K562 (cell line): ENCODE data around the gene ANKRD44. TPM values are rescaled to one million over a fixed set of nuclear protein-coding genes. Genes with fewer than 3 reads are reported as not detected.

Experiments
- ATAC-seq: fragments of 200-7000 bp; cut with Tn5 transposase; 3 replicates; pipeline ENCODE4 v1.9.1; 2020; ENCODE audit warnings: moderate library complexity
- BruUV-seq: library from RNA; stranded (reverse); fragments of 400-500 nt; replicated peaks from 2 replicates; lab custom pipeline; 2021; lab: Mats Ljungman, UMichigan
- CTCF ChIA-PET: fragments of 300-600 bp; formaldehyde crosslinking; extraction: SDS; loops from one replicate; lab custom pipeline; 2021; ENCODE audit warnings: low intra/inter-chr PET ratio; lab: Yijun Ruan, JAX
- POLR2A ChIA-PET: fragments of 300-600, 350-650 bp; sonication (Branson Sonifier 250); formaldehyde crosslinking; extraction: SDS; loops from one replicate; lab custom pipeline; 2021; ENCODE audit warnings: antibody characterized with exemption, inconsistent platforms; lab: Yijun Ruan, JAX
- DNase-seq, 4 experiments: peaks; one replicate each; pipeline versions ENCODE4 v3.0.0 to v3.0.0-alpha.2; 2011 to 2018; ENCODE audit warnings: low spot score in 3 of 4, mixed read lengths in 3 of 4; ENCODE audit errors: extremely low read depth in 1 of 4
- FAIRE-seq: peaks from 2 replicates; lab custom pipeline; 2011; peaks lifted over from hg19 to GRCh38; lab: Jason Lieb, UNC
- H2AFZ ChIP-seq: 2 replicates; pipeline ENCODE4 v1.6.0; 2011; ENCODE audit warnings: low read depth, low read length, control low read depth, inconsistent platforms
- H3K27ac ChIP-seq: fragments of 200-600 bp; 3 replicates; pipeline ENCODE4 v1.8.0; 2011; ENCODE audit warnings: low read depth, mild to moderate bottlenecking, control low read depth, inconsistent platforms, low read length, moderate library complexity, mixed read lengths; ENCODE audit errors: extremely low read depth
- H3K27me3 ChIP-seq, 2 experiments: fragments of 300-600 bp in 1 of 2; 2 replicates in 1 of 2; 3 replicates in 1 of 2; pipeline versions ENCODE4 v1.6.0 to v1.8.0; 2011; ENCODE audit warnings: inconsistent platforms in 2 of 2, low read length in 2 of 2, mild to moderate bottlenecking in 1 of 2, mixed read lengths in 1 of 2, moderate library complexity in 1 of 2; ENCODE audit not compliant: control insufficient read depth in 2 of 2, insufficient read depth in 2 of 2
- H3K36me3 ChIP-seq: fragments of 300-600 bp; 3 replicates; pipeline ENCODE4 v1.8.0; 2011; ENCODE audit warnings: mild to moderate bottlenecking, low read length, inconsistent platforms; ENCODE audit not compliant: control insufficient read depth, insufficient read depth
- H3K4me1 ChIP-seq, 2 experiments: fragments of 200-600 bp in 1 of 2; replicated peaks in 1 of 2; 2 replicates in 1 of 2; 3 replicates in 1 of 2; pipeline versions ENCODE4 v1.5.1 to v1.8.0; 2011; ENCODE audit warnings: inconsistent platforms in 2 of 2, low read length in 2 of 2, mild to moderate bottlenecking in 1 of 2, mixed read lengths in 1 of 2, moderate library complexity in 1 of 2; ENCODE audit not compliant: control insufficient read depth in 2 of 2, insufficient read depth in 2 of 2
- H3K4me2 ChIP-seq: 2 replicates; pipeline ENCODE4 v1.6.1; 2011; ENCODE audit warnings: low read length, control low read depth, inconsistent platforms, mixed read lengths; ENCODE audit not compliant: insufficient read depth
- H3K4me3 ChIP-seq: fragments of 200-600 bp; sonication (generic), shearing (Covaris generic); 2 replicates; pipeline ENCODE4 v1.5.1; 2016; ENCODE audit warnings: control low read depth, inconsistent platforms
- H3K79me2 ChIP-seq: fragments of 200-600 bp; 3 replicates; pipeline ENCODE4 v1.8.0; 2011; ENCODE audit warnings: low read length, inconsistent platforms; ENCODE audit not compliant: control insufficient read depth, insufficient read depth
- H3K9ac ChIP-seq, 2 experiments: 2 replicates each; pipeline versions ENCODE4 v1.6.0 to v1.6.1; 2011; ENCODE audit warnings: low read depth in 2 of 2, low read length in 2 of 2, control low read depth in 1 of 2, inconsistent platforms in 1 of 2, mild to moderate bottlenecking in 1 of 2, mixed read lengths in 1 of 2; ENCODE audit not compliant: insufficient read depth in 1 of 2
- H3K9me1 ChIP-seq: one replicate; pipeline ENCODE4 v1.6.0; 2011; ENCODE audit warnings: inconsistent platforms, mild to moderate bottlenecking, low read length, moderate library complexity; ENCODE audit not compliant: control insufficient read depth, insufficient read depth
- H3K9me3 ChIP-seq: replicated peaks from 2 replicates; pipeline ENCODE4 v1.5.1; 2011; ENCODE audit warnings: low read depth, low read length, inconsistent platforms; ENCODE audit not compliant: control insufficient read depth, insufficient read depth
- H4K20me1 ChIP-seq: replicated peaks from 2 replicates; pipeline ENCODE4 v1.6.1; 2011; ENCODE audit warnings: low read length, inconsistent platforms, mixed read lengths; ENCODE audit not compliant: control insufficient read depth, insufficient read depth
- HNRNPLL ChIP-seq: fragments of 200-400 bp; formaldehyde crosslinking; IDR thresholded peaks from 2 replicates; pipeline ENCODE4 v1.6.1; 2017; ENCODE audit warnings: low read length, low read depth, mild to moderate bottlenecking; ENCODE audit not compliant: poor library complexity, severe bottlenecking
- PTBP1 ChIP-seq: fragments of 200-400 bp; formaldehyde crosslinking; IDR thresholded peaks from 2 replicates; pipeline ENCODE4 v1.6.1; 2017; ENCODE audit warnings: low read depth, low read length
- TAF15 ChIP-seq: fragments of 200-400 bp; formaldehyde crosslinking; IDR thresholded peaks from 2 replicates; pipeline ENCODE4 v1.6.1; 2017; ENCODE audit warnings: mild to moderate bottlenecking, low read depth, low read length, moderate library complexity
- ZNF778 ChIP-seq: fragments of 450-650 bp; formaldehyde crosslinking; IDR thresholded peaks from 2 replicates; pipeline ENCODE4 v1.4.0; 2020; ENCODE audit warnings: mild to moderate bottlenecking, moderate library complexity
- WGBS: fragments of 100-300 bp; shearing (Covaris generic); methylation state at CpG from one replicate; pipeline ENCODE4 v1.1.6; 2016; ENCODE audit warnings: low coverage, mixed read lengths; ENCODE audit not compliant: insufficient coverage; ENCODE audit errors: missing lambda C conversion rate; 5-methylcytosine and 5-hydroxymethylcytosine counted together
- in situ Hi-C: fragments of 300-500 bp; cut with MboI; formaldehyde crosslinking; loops from 4 replicates; pipeline ENCODE4 v1.15.0; 2018; ENCODE audit warnings: inconsistent platforms, mixed read lengths
- intact Hi-C: fragments of 100-400 bp; cut with micrococcal nuclease; formaldehyde crosslinking; loops from 2 replicates; pipeline ENCODE4 v1.14.2; 2022
- polyA plus RNA-seq, 8 experiments: library from polyadenylated mRNA; depleted of rRNA in 4 of 8; stranded (reverse) in 5 of 8; unstranded in 3 of 8; fragments of >200 nt; fragmentation: Nextera tagmentation in 2 of 8; fragmentation: Illumina TruSeq in 1 of 8; extraction: Ambion mirVana in 2 of 8; extraction: Trizol in 1 of 8; gene quantifications; 2 replicates each; pipeline versions ENCODE4 v1.2.1 to v1.2.3, GENCODE V29; 2011 to 2014; ENCODE audit warnings: inconsistent platforms in 1 of 8, missing spikeins in 1 of 8
- total RNA-seq, 7 experiments: library from RNA; depleted of rRNA in 6 of 7; stranded (reverse); fragments of >200 nt in 6 of 7; fragmentation: Illumina TruSeq in 2 of 7; extraction: Trizol in 2 of 7; gene quantifications; 2 replicates each; pipeline versions ENCODE4 v1.2.1 to v1.2.3, GENCODE V29; 2011 to 2021; ENCODE audit warnings: low replicate concordance in 1 of 7
- TF ChIP-seq, protein P1 (sequence below): fragments of 450-650 bp; IDR thresholded peaks from 2 replicates; pipeline ENCODE4 v1.7.0; 2016; ENCODE audit warnings: borderline replicate concordance
- TF ChIP-seq, protein P2 (sequence below): fragments of 250-450 bp; sonication (Bioruptor Pico); IDR thresholded peaks from 2 replicates; pipeline ENCODE4 v1.5.0; 2020; ENCODE audit warnings: mild to moderate bottlenecking
- TF ChIP-seq, protein P3 (sequence below): sonication (generic); formaldehyde crosslinking; IDR thresholded peaks from 2 replicates; pipeline ENCODE4 v1.8.0; 2022; ENCODE audit warnings: mild to moderate bottlenecking, missing genetic modification reagents
- TF ChIP-seq, protein P4 (sequence below): fragments of 250-450 bp; sonication (Bioruptor Pico); IDR thresholded peaks from 2 replicates; pipeline ENCODE4 v1.5.0; 2020; ENCODE audit warnings: mild to moderate bottlenecking, borderline replicate concordance

ANKRD44 gene
- total and polyA plus RNA-seq, 9 of the 15 experiments (the other 6 are each of a cell fraction or from before 2014, with no cell fraction given) = 0.03 to 0.64 (median 0.07) TPM; not detected in 3

DNA sequence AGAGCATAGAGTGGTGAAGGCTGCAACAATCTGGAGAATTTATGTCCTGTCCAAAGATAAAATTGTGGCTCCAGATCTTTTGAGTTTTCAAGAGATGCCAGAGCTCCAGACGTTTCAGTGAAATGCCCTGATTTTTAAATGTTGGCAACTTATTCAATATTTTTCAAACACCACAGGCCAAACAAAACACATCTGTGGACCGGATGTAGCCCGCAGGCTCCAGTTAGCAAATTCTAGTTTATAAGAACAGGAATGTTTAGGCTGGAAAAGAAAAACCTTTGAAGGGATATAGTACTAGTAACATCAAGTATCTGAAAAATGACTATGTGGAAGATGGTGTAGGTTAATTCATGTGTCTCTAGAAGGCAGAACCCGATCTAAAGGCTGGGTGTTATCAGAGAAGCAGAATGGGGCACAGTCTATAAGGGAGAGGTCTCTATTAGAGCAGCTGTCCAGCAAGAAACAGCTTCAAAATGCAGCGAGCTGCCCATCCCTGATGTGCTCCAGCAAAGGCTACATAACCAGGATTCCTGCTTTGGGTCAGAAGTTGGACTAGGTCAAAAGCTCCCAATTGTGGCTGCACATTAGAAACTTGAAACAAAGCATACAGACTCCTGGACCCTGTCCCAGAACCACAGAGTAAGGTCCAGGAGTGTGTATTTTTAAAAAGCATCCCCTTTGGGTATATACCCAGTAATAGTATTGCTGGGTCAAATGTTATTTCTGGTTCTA, 105.9 kb downstream of the ANKRD44 start (continued):
- TF ChIP-seq TAF15 (no peak), PTBP1 (no peak)
- TF ChIP-seq, protein P1, sequence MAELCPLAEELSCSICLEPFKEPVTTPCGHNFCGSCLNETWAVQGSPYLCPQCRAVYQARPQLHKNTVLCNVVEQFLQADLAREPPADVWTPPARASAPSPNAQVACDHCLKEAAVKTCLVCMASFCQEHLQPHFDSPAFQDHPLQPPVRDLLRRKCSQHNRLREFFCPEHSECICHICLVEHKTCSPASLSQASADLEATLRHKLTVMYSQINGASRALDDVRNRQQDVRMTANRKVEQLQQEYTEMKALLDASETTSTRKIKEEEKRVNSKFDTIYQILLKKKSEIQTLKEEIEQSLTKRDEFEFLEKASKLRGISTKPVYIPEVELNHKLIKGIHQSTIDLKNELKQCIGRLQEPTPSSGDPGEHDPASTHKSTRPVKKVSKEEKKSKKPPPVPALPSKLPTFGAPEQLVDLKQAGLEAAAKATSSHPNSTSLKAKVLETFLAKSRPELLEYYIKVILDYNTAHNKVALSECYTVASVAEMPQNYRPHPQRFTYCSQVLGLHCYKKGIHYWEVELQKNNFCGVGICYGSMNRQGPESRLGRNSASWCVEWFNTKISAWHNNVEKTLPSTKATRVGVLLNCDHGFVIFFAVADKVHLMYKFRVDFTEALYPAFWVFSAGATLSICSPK = no peak
- TF ChIP-seq, protein P2, sequence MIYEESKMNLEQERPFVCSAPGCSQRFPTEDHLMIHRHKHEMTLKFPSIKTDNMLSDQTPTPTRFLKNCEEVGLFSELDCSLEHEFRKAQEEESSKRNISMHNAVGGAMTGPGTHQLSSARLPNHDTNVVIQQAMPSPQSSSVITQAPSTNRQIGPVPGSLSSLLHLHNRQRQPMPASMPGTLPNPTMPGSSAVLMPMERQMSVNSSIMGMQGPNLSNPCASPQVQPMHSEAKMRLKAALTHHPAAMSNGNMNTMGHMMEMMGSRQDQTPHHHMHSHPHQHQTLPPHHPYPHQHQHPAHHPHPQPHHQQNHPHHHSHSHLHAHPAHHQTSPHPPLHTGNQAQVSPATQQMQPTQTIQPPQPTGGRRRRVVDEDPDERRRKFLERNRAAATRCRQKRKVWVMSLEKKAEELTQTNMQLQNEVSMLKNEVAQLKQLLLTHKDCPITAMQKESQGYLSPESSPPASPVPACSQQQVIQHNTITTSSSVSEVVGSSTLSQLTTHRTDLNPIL (CRISPR knock-in tag) = no peak

DNA sequence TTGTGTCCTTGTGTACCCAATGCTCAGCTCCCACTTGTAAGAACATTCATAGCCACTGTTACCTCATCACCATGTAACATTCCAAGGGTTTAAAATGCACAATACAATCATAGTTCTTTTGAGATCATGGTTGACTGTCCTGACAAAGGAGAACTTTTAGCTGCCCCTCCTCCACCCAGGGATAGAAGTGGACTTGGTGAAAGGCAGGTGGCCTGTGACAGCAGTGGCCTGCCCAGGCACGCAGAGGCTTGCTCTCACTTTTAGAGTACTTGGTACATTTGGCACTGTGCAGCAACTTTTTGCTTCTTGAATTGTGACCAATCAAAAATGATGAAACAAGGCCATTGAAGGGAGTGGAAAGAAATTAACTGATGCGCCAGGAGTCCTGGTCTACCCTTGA, 108.7 kb downstream of the ANKRD44 start:
- 0% methylated on average over 2 of the region's 2 CpGs for WGBS
- Histone ChIP-seq H3K9me3 (no peaks in the 10 kb centered on the region), H2AFZ (no peak overlapping the region), H3K4me1 (no peaks in the 10 kb centered on the region), H3K4me2 (no peak overlapping the region), H3K36me3 (no peaks in the 10 kb centered on the region), H3K27me3 (peaks cover 0 to 10% of the 10 kb centered on the region in 2 experiments; a peak in 2 of 5 replicates), H3K9me1 (no peaks in the 10 kb centered on the region), H4K20me1 (no peaks in the 10 kb centered on the region), H3K27ac (no peak overlapping the region), H3K79me2 (no peaks in the 10 kb centered on the region), H3K4me3 (no peak overlapping the region), H3K9ac (no peak overlapping the region)
- intact Hi-C loops = no loop called here
- ChIA-PET CTCF (no interaction called here), POLR2A (no interaction called here)
- FAIRE-seq (no peak), ATAC-seq (no peak), DNase-seq (no peak)
- BruUV-seq = no TSS peak
- in situ Hi-C loops = no loop called here
- TF ChIP-seq, protein P3, sequence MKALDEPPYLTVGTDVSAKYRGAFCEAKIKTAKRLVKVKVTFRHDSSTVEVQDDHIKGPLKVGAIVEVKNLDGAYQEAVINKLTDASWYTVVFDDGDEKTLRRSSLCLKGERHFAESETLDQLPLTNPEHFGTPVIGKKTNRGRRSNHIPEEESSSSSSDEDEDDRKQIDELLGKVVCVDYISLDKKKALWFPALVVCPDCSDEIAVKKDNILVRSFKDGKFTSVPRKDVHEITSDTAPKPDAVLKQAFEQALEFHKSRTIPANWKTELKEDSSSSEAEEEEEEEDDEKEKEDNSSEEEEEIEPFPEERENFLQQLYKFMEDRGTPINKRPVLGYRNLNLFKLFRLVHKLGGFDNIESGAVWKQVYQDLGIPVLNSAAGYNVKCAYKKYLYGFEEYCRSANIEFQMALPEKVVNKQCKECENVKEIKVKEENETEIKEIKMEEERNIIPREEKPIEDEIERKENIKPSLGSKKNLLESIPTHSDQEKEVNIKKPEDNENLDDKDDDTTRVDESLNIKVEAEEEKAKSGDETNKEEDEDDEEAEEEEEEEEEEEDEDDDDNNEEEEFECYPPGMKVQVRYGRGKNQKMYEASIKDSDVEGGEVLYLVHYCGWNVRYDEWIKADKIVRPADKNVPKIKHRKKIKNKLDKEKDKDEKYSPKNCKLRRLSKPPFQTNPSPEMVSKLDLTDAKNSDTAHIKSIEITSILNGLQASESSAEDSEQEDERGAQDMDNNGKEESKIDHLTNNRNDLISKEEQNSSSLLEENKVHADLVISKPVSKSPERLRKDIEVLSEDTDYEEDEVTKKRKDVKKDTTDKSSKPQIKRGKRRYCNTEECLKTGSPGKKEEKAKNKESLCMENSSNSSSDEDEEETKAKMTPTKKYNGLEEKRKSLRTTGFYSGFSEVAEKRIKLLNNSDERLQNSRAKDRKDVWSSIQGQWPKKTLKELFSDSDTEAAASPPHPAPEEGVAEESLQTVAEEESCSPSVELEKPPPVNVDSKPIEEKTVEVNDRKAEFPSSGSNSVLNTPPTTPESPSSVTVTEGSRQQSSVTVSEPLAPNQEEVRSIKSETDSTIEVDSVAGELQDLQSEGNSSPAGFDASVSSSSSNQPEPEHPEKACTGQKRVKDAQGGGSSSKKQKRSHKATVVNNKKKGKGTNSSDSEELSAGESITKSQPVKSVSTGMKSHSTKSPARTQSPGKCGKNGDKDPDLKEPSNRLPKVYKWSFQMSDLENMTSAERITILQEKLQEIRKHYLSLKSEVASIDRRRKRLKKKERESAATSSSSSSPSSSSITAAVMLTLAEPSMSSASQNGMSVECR (CRISPR knock-in tag) = no peak
- TF ChIP-seq HNRNPLL (no peak), ZNF778 (no peak)
- TF ChIP-seq, protein P4, sequence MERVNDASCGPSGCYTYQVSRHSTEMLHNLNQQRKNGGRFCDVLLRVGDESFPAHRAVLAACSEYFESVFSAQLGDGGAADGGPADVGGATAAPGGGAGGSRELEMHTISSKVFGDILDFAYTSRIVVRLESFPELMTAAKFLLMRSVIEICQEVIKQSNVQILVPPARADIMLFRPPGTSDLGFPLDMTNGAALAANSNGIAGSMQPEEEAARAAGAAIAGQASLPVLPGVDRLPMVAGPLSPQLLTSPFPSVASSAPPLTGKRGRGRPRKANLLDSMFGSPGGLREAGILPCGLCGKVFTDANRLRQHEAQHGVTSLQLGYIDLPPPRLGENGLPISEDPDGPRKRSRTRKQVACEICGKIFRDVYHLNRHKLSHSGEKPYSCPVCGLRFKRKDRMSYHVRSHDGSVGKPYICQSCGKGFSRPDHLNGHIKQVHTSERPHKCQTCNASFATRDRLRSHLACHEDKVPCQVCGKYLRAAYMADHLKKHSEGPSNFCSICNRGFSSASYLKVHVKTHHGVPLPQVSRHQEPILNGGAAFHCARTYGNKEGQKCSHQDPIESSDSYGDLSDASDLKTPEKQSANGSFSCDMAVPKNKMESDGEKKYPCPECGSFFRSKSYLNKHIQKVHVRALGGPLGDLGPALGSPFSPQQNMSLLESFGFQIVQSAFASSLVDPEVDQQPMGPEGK (CRISPR knock-in tag) = no peak
